ENCODE data around the gene PDZK1IP1.

PDZK1IP1 gene

GRCh38 chr1:47189844-47190508 is at the start of gene PDZK1IP1:
PDZK1IP1 (minus strand) TSS chr1:47190036; CDS start chr1:47189932, 104 bp downstream.
- Mint-ChIP-seq H3K27ac (no peak within 1 kb of the TSS), H3K9me3 (no peaks in the 10 kb centered on the region), H3K27me3 (ENCODE audit: low read depth) (peaks cover 5% of the 10 kb centered on the region), H3K4me3 (no peak within 1 kb of the TSS), H3K4me1 (ENCODE audit: low read depth) (peaks cover 2% of the 10 kb centered on the region), H3K36me3 (ENCODE audit: low read depth) (no peaks in the 10 kb centered on the region)

- Mint-ChIP-seq H3K27me3 (ENCODE audit: low read depth) (peaks cover 67% of the 10 kb centered on the region), H3K4me3 (no peak overlapping the region), H3K4me1 (ENCODE audit: low read depth) (peaks cover 10% of the 10 kb centered on the region), H3K36me3 (ENCODE audit: low read depth) (no peaks in the 10 kb centered on the region), H3K27ac (no peak overlapping the region), H3K9me3 (no peaks in the 10 kb centered on the region)
These were observed 49.2 kb upstream of the PDZK1IP1 start for GRCh38 chr1:47238935-47239592.

- H3K27me3 Mint-ChIP-seq (ENCODE audit: low read depth), result peaks cover 77% of the 10 kb centered on the region
These were observed 46.0 kb upstream of the PDZK1IP1 start for GRCh38 chr1:47235806-47236205.

GRCh38 chr1:47235241-47235681 is 45.4 kb upstream of the PDZK1IP1 start:
- Mint-ChIP-seq H3K9me3 (no peaks in the 10 kb centered on the region), H3K4me3 (no peak overlapping the region), H3K4me1 (ENCODE audit: low read depth) (peaks cover 21% of the 10 kb centered on the region), H3K27ac (no peak overlapping the region), H3K36me3 (ENCODE audit: low read depth) (peaks cover 5% of the 10 kb centered on the region), H3K27me3 (ENCODE audit: low read depth) (peaks cover 83% of the 10 kb centered on the region)

More at GRCh38 chr1:47235806-47236205, 46.0 kb upstream of the PDZK1IP1 start:
- peaks cover 18% of the 10 kb centered on the region for H3K4me1 Mint-ChIP-seq (ENCODE audit: low read depth)
- no peak overlapping the region for H3K27ac Mint-ChIP-seq
- H3K36me3 Mint-ChIP-seq (ENCODE audit: low read depth), result peaks cover 5% of the 10 kb centered on the region
- H3K4me3 Mint-ChIP-seq, result no peak overlapping the region
- no peaks in the 10 kb centered on the region for H3K9me3 Mint-ChIP-seq

- H3K4me3 Mint-ChIP-seq, result no peak overlapping the region
- H3K36me3 Mint-ChIP-seq (ENCODE audit: low read depth), result peaks cover 5% of the 10 kb centered on the region
- no peak overlapping the region for H3K27ac Mint-ChIP-seq
- H3K9me3 Mint-ChIP-seq, result no peaks in the 10 kb centered on the region
- H3K4me1 Mint-ChIP-seq (ENCODE audit: low read depth), result peaks cover 19% of the 10 kb centered on the region
- peaks cover 93% of the 10 kb centered on the region for H3K27me3 Mint-ChIP-seq (ENCODE audit: low read depth)
These were observed 43.4 kb upstream of the PDZK1IP1 start for GRCh38 chr1:47233186-47233585.

- peaks cover 15% of the 10 kb centered on the region for H3K4me1 Mint-ChIP-seq (ENCODE audit: low read depth)
- peak within 1 kb of the TSS; percentile 81 for H3K4me3 Mint-ChIP-seq
- peak within 1 kb of the TSS; percentile 42 for H3K27ac Mint-ChIP-seq
- H3K9me3 Mint-ChIP-seq, result no peaks in the 10 kb centered on the region
- H3K27me3 Mint-ChIP-seq (ENCODE audit: low read depth), result peaks cover 93% of the 10 kb centered on the region
- peaks cover 5% of the 10 kb centered on the region for H3K36me3 Mint-ChIP-seq (ENCODE audit: low read depth)
These were observed 42.5 kb upstream of the PDZK1IP1 start, which contains the start of gene TAL1 for GRCh38 chr1:47232187-47232874. TAL1 (minus strand) TSS chr1:47232225; CDS start chr1:47225888, 6,337 bp downstream.

- Mint-ChIP-seq H3K27ac (peak overlapping the region; percentile 32), H3K4me3 (peak overlapping the region; percentile 81), H3K4me1 (ENCODE audit: low read depth) (peaks cover 15% of the 10 kb centered on the region)
These were observed 41.7 kb upstream of the PDZK1IP1 start for GRCh38 chr1:47231301-47232186.

GRCh38 chr1:47230692-47231300 is 41.0 kb upstream of the PDZK1IP1 start:
- Mint-ChIP-seq H3K27ac (no peak overlapping the region), H3K4me1 (ENCODE audit: low read depth) (peaks cover 15% of the 10 kb centered on the region), H3K27me3 (ENCODE audit: low read depth) (peaks cover 95% of the 10 kb centered on the region), H3K9me3 (no peaks in the 10 kb centered on the region), H3K4me3 (no peak overlapping the region), H3K36me3 (ENCODE audit: low read depth) (peaks cover 5% of the 10 kb centered on the region)

More at GRCh38 chr1:47231301-47232186, 41.7 kb upstream of the PDZK1IP1 start:
- Mint-ChIP-seq H3K36me3 (ENCODE audit: low read depth) (peaks cover 5% of the 10 kb centered on the region), H3K9me3 (no peaks in the 10 kb centered on the region), H3K27me3 (ENCODE audit: low read depth) (peaks cover 95% of the 10 kb centered on the region)

- Mint-ChIP-seq H3K36me3 (ENCODE audit: low read depth) (peaks cover 5% of the 10 kb centered on the region), H3K4me3 (no peak overlapping the region), H3K9me3 (no peaks in the 10 kb centered on the region), H3K27ac (no peak overlapping the region), H3K27me3 (ENCODE audit: low read depth) (peaks cover 93% of the 10 kb centered on the region), H3K4me1 (ENCODE audit: low read depth) (peaks cover 15% of the 10 kb centered on the region)
These were observed 40.3 kb upstream of the PDZK1IP1 start for GRCh38 chr1:47229886-47230691.

- peaks cover 15% of the 10 kb centered on the region for H3K4me1 Mint-ChIP-seq (ENCODE audit: low read depth)
These were observed 39.4 kb upstream of the PDZK1IP1 start for GRCh38 chr1:47229031-47229885.

GRCh38 chr1:47228644-47229030 is 38.8 kb upstream of the PDZK1IP1 start:
- H3K36me3 Mint-ChIP-seq (ENCODE audit: low read depth), result peaks cover 5% of the 10 kb centered on the region
- H3K27ac Mint-ChIP-seq, result no peak overlapping the region
- H3K9me3 Mint-ChIP-seq, result no peaks in the 10 kb centered on the region
- H3K4me3 Mint-ChIP-seq, result no peak overlapping the region
- peaks cover 15% of the 10 kb centered on the region for H3K4me1 Mint-ChIP-seq (ENCODE audit: low read depth)
- H3K27me3 Mint-ChIP-seq (ENCODE audit: low read depth), result peaks cover 79% of the 10 kb centered on the region

More at GRCh38 chr1:47229031-47229885, 39.4 kb upstream of the PDZK1IP1 start:
- Mint-ChIP-seq H3K27me3 (ENCODE audit: low read depth) (peaks cover 85% of the 10 kb centered on the region), H3K27ac (peak overlapping the region; percentile 32), H3K9me3 (no peaks in the 10 kb centered on the region), H3K4me3 (no peak overlapping the region), H3K36me3 (ENCODE audit: low read depth) (peaks cover 5% of the 10 kb centered on the region)
